DOHH2 (cell line): ENCODE data around the gene ZBTB33.

Experiments used
- CTCF ChIP-seq: fragments of 200-600 bp; sonication (generic); IDR thresholded peaks from one replicate; pipeline ENCODE4 v1.5.1; 2014; ENCODE audit warnings: antibody characterized with exemption, mild to moderate bottlenecking, low read depth, low read length; ENCODE audit not compliant: poor library complexity, severe bottlenecking
- EZH2phosphoT487 ChIP-seq: fragments of 200-600 bp; sonication (generic); IDR thresholded peaks from 2 replicates; pipeline ENCODE4 v1.6.1; 2017; ENCODE audit warnings: borderline replicate concordance, mild to moderate bottlenecking, antibody characterized with exemption, low read length, moderate library complexity, mixed read lengths

GRCh38 chrX:120251471-120252011 is 929 bp downstream of the ZBTB33 start:
- no peak for TF ChIP-seq EZH2phosphoT487
- TF ChIP-seq CTCF: no peak
